ENCODE data around the gene UBR2. TPM values are rescaled to one million over a fixed set of nuclear protein-coding genes. Genes with fewer than 3 reads are reported as not detected.

The UBR2 gene

GRCh38 chr6:42735976-42736375, 172.1 kb downstream of the UBR2 start:
- Histone ChIP-seq H3K79me1 (ENCODE audit: low read length) (no peaks in the 10 kb centered on the region), H3K56ac (ENCODE audit: low read length) (no peak overlapping the region), H4K8ac (ENCODE audit: low read depth, low read length) (no peak overlapping the region), H2BK5ac (ENCODE audit: low read length) (no peak overlapping the region), H2BK120ac (ENCODE audit: low read depth, low read length) (no peak overlapping the region), H4K5ac (ENCODE audit: low read length) (no peak overlapping the region), H3K36me3 (ENCODE audit: control insufficient read depth, insufficient read depth, low read length) (no peaks in the 10 kb centered on the region), H2AK5ac (ENCODE audit: low read length) (no peak overlapping the region), H2BK15ac (replicated peaks; ENCODE audit: low read depth) (no peak overlapping the region), H3K4me1 (ENCODE audit: control insufficient read depth, low read depth, low read length) (no peaks in the 10 kb centered on the region), H3K4me3 (ENCODE audit: low read length) (no peak overlapping the region), H3K18ac (ENCODE audit: low read length) (no peak overlapping the region), H3K23ac (ENCODE audit: low read length) (no peak overlapping the region), H3K4me2 (ENCODE audit: low read length) (no peak overlapping the region), H3K27ac (ENCODE audit: low read depth, low read length) (no peak overlapping the region), H3K79me2 (ENCODE audit: control insufficient read depth, insufficient read depth, low read length) (no peaks in the 10 kb centered on the region), H3K4ac (ENCODE audit: low read depth, low read length) (no peak overlapping the region), H3K27me3 (ENCODE audit: insufficient read depth, low read length, poor library complexity) (no peaks in the 10 kb centered on the region), H3K9ac (ENCODE audit: low read length) (no peak overlapping the region)
- no CpG with 5 or more reads among the region's 3 CpGs for WGBS (ENCODE audit: extremely low coverage, insufficient coverage, low lambda C conversion rate)
- DNase-seq: no peak

GRCh38 chr6:42740725-42741124, 176.9 kb downstream of the UBR2 start:
- Histone ChIP-seq H3K4me1 (ENCODE audit: control insufficient read depth, low read depth, low read length) (peaks cover 2% of the 10 kb centered on the region), H4K8ac (ENCODE audit: low read depth, low read length) (no peak overlapping the region), H3K4me2 (ENCODE audit: low read length) (no peak overlapping the region), H3K23ac (ENCODE audit: low read length) (no peak overlapping the region), H3K18ac (ENCODE audit: low read length) (no peak overlapping the region), H3K27ac (ENCODE audit: low read depth, low read length) (no peak overlapping the region), H4K5ac (ENCODE audit: low read length) (no peak overlapping the region), H3K9ac (ENCODE audit: low read length) (no peak overlapping the region), H3K79me1 (ENCODE audit: low read length) (peaks cover 7% of the 10 kb centered on the region), H2AK5ac (ENCODE audit: low read length) (no peak overlapping the region), H3K27me3 (ENCODE audit: insufficient read depth, low read length, poor library complexity) (no peaks in the 10 kb centered on the region), H3K56ac (ENCODE audit: low read length) (no peak overlapping the region), H3K36me3 (ENCODE audit: control insufficient read depth, insufficient read depth, low read length) (no peaks in the 10 kb centered on the region), H3K79me2 (ENCODE audit: control insufficient read depth, insufficient read depth, low read length) (peaks cover 17% of the 10 kb centered on the region), H2BK5ac (ENCODE audit: low read length) (no peak overlapping the region), H3K4ac (ENCODE audit: low read depth, low read length) (no peak overlapping the region), H2BK15ac (replicated peaks; ENCODE audit: low read depth) (no peak overlapping the region), H3K4me3 (ENCODE audit: low read length) (no peak overlapping the region), H2BK120ac (ENCODE audit: low read depth, low read length) (no peak overlapping the region)
- WGBS (ENCODE audit: extremely low coverage, insufficient coverage, low lambda C conversion rate): no CpG with 5 or more reads among the region's 3 CpGs
- DNase-seq: no peak

GRCh38 chr6:42742116-42742894, 178.5 kb downstream of the UBR2 start:
- no peak overlapping the region for H2BK120ac ChIP-seq (ENCODE audit: low read depth, low read length)
- no peak overlapping the region for H3K23ac ChIP-seq (ENCODE audit: low read length)
- H3K4me3 ChIP-seq (ENCODE audit: low read length): no peak overlapping the region
- no peak overlapping the region for H2BK15ac ChIP-seq (replicated peaks; ENCODE audit: low read depth)
- H3K18ac ChIP-seq (ENCODE audit: low read length): no peak overlapping the region
- no peaks in the 10 kb centered on the region for H3K27me3 ChIP-seq (ENCODE audit: insufficient read depth, low read length, poor library complexity)
- H3K4me2 ChIP-seq (ENCODE audit: low read length): no peak overlapping the region
- H3K4ac ChIP-seq (ENCODE audit: low read depth, low read length): no peak overlapping the region
- no peak overlapping the region for H4K5ac ChIP-seq (ENCODE audit: low read length)
- no peak overlapping the region for H3K56ac ChIP-seq (ENCODE audit: low read length)
- peaks cover 17% of the 10 kb centered on the region for H3K79me2 ChIP-seq (ENCODE audit: control insufficient read depth, insufficient read depth, low read length)
- peaks cover 7% of the 10 kb centered on the region for H3K79me1 ChIP-seq (ENCODE audit: low read length)
- no peaks in the 10 kb centered on the region for H3K36me3 ChIP-seq (ENCODE audit: control insufficient read depth, insufficient read depth, low read length)
- WGBS (ENCODE audit: extremely low coverage, insufficient coverage, low lambda C conversion rate): no CpG with 5 or more reads among the region's 5 CpGs
- H2AK5ac ChIP-seq (ENCODE audit: low read length): no peak overlapping the region
- DNase-seq: no peak
- peaks cover 2% of the 10 kb centered on the region for H3K4me1 ChIP-seq (ENCODE audit: control insufficient read depth, low read depth, low read length)
- H3K9ac ChIP-seq (ENCODE audit: low read length): no peak overlapping the region
- H4K8ac ChIP-seq (ENCODE audit: low read depth, low read length): no peak overlapping the region
- no peak overlapping the region for H3K27ac ChIP-seq (ENCODE audit: low read depth, low read length)
- H2BK5ac ChIP-seq (ENCODE audit: low read length): no peak overlapping the region

Small RNA genes within 50 kb of the gene (small RNA-seq; reads per million reads assigned to genes)
- gene RNU6-890P (ENCODE audit: insufficient read depth): not detected
